Measurements from ENCODE around the gene PPARD. TPM values are rescaled to one million over a fixed set of nuclear protein-coding genes. Genes with fewer than 3 reads are reported as not detected.

PPARD gene
- total and polyA plus RNA-seq, 10 donors: 9.4 to 37.4 (median 30.2) TPM

DNA sequence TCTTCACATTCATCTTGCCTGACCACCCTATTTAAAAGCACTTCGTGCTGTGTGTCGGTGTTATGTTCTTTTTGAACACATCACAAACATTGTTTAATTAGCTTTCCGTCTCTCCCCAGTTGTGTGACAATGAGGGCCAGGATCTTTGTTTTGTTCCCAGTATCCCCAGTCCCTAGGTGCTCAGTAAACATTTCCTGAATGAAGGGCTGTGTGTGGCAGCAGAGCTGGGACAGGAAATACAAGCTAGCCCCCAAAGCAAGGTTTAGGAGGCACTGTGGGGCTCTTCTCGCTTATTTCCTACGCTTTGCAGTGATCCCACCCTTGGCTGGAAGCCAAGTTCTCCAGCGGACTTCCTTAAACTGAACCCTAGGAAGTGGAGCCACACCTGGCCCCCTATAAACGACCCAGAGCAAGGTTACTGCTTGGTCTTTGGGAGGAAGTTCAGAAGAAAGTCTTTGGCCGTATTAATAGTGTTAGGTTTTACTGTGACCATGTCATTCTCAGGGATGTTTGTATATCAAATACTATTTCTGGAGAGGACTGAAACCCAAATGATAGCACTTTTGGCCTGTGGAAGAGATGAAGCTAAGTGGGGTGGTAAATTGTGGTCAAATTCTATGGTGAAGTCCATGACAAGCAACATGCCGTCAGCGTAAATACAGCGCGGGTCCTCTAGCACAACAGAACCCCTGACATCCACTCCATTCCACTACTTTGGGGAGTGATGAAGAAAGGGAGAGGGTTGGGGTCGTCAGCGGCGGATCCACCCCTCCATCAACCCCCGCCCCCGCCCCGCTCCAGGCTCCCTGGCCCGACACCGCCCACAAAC lies 109.2 kb downstream of the PPARD start:
- no peaks in the 10 kb centered on the region for H3K9me3 ChIP-seq
- peak overlapping the region in 7 of 8 donors; percentile 59 to 88 (median 79) for H3K27ac ChIP-seq
- peaks cover 0 to 13% (median 6%) of the 10 kb centered on the region in 6 donors for H3K36me3 ChIP-seq
- intact Hi-C loops (cut with DNase I; ENCODE audit: low total_unique reads): loop anchor here (5.0 kb wide), 1 partner anchor 109 kb away; the partner anchor contains the start of gene PPARD
- no peaks in the 10 kb centered on the region for H3K27me3 ChIP-seq (replicated peaks in 1 of 7)
- H3K4me1 ChIP-seq: peaks cover 22 to 51% (median 31%) of the 10 kb centered on the region in 6 donors
- 8 to 15% (median 13%) methylated on average over 20 of the region's 20 CpGs for WGBS, 5 donors
- TF ChIP-seq POLR2A (IDR thresholded peaks at IDR 0.05) (no peak), POLR2AphosphoS5 (IDR thresholded peaks at IDR 0.05) (no peak), CTCF (IDR thresholded peaks at IDR 0.05 in 8 of 11, conservative IDR thresholded peaks at IDR 0.05 in 3 of 11) (no peak)
- no peak for DNase-seq
- H3K4me3 ChIP-seq: peak overlapping the region; percentile 66 to 96 (median 82)

DNA sequence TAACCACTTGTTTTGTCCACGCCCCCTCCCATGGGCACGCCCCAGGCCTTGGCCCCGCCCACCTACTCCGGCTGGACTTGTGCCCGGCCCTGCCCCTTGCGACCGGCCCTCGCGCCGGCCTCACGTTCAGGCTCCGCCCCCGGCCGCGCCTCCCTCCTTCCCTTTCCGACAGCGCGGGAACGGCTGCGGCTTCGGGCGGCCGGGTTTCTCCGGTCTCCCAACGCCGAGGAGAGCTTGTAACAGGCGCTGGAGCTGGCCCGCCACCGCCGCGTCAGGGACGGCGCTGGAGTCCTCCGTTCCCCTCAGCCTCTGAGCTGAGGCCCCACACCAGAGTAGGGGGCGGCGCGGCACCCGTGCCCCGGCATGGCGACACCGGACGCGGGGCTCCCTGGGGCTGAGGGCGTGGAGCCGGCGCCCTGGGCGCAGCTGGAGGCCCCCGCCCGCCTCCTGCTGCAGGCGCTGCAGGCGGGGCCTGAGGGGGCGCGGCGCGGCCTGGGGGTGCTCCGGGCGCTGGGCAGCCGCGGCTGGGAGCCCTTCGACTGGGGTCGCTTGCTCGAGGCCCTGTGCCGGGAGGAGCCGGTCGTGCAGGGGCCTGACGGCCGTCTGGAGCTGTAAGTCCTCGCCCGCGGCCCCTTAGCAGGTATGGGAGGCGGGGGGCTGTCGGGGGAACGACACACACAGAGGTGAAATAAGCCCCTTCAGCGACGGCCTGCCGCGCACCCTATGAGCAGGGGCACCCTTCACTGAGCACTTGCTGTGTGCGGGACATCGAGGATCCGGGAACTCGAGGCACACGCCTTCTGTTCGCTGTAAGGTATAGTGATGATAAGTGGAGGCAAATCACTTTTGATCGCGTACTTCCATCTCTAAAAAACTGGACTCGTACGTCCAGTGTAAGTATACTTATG lies 110.1 kb downstream of the PPARD start, which contains the start of gene FANCE:
FANCE (plus strand) TSS at position 156 of the 908 bp plus-strand sequence; CDS start at position 364, 208 bp downstream.
- H3K4me1 ChIP-seq: peaks cover 22 to 51% (median 31%) of the 10 kb centered on the region in 6 donors
- peak within 1 kb of the TSS in 7 of 8 donors; percentile 59 to 88 (median 79) for H3K27ac ChIP-seq
- peak; percentile 99 for DNase-seq
- 1 to 8% (median 1%) methylated on average over 20 to 87 of the region's 87 CpGs for WGBS, 5 donors
- no peaks in the 10 kb centered on the region for H3K9me3 ChIP-seq
- peaks cover 0 to 22% (median 8%) of the 10 kb centered on the region in 6 donors for H3K36me3 ChIP-seq
- H3K4me3 ChIP-seq: peak within 1 kb of the TSS; percentile 66 to 96 (median 82)
- intact Hi-C loops (cut with DNase I; ENCODE audit: low total_unique reads): loop anchor here (5.0 kb wide), 1 partner anchor 110 kb away; the partner anchor contains the start of gene PPARD
- no peaks in the 10 kb centered on the region for H3K27me3 ChIP-seq (replicated peaks in 1 of 7)
- peak in 3 of 11 experiments; percentile 23 to 49 (median 37) for TF ChIP-seq CTCF (IDR thresholded peaks at IDR 0.05 in 8 of 11, conservative IDR thresholded peaks at IDR 0.05 in 3 of 11)
- TF ChIP-seq POLR2AphosphoS5 (IDR thresholded peaks at IDR 0.05): peak; percentile 83 to 93 (median 84)
- no peak for TF ChIP-seq POLR2A (IDR thresholded peaks at IDR 0.05)

DNA sequence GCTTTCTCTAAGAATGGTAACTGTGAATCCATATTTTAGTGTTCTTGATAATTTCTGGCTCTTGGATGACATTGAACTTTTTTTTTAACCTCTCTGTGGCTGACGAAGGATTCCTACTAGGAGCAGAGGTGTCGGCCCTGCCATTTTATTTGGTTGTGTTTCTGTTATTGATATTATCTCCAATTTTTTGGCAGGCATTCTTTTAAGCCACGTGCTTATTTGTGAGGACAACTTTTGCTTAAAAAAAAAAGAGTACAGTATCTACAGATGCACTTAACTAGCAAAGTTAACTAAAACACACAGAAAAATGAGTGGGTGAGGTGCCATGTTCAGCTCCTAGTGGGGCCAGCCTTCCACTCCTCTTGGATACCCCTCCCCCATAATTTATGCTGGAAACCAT lies 110.9 kb downstream of the PPARD start:
- 23 to 43% (median 32%) methylated on average over 3 of the region's 3 CpGs for WGBS, 5 donors
- no peaks in the 10 kb centered on the region for H3K9me3 ChIP-seq
- TF ChIP-seq POLR2A (IDR thresholded peaks at IDR 0.05): no peak
- TF ChIP-seq POLR2AphosphoS5 (IDR thresholded peaks at IDR 0.05): no peak
- no peak for TF ChIP-seq CTCF (IDR thresholded peaks at IDR 0.05 in 8 of 11, conservative IDR thresholded peaks at IDR 0.05 in 3 of 11)
- peak overlapping the region in 5 of 8 donors; percentile 66 to 96 (median 82) for H3K4me3 ChIP-seq
- no peak overlapping the region for H3K27ac ChIP-seq
- no peak for DNase-seq
- H3K27me3 ChIP-seq (replicated peaks in 1 of 7): no peaks in the 10 kb centered on the region
- H3K36me3 ChIP-seq: peaks cover 0 to 30% (median 10%) of the 10 kb centered on the region in 6 donors
- intact Hi-C loops (cut with DNase I; ENCODE audit: low total_unique reads): loop anchor here (5.0 kb wide), 1 partner anchor 111 kb away; the partner anchor contains the start of gene PPARD
- peaks cover 22 to 51% (median 31%) of the 10 kb centered on the region in 6 donors for H3K4me1 ChIP-seq

Measured in spleen (tissue), 11 donors.